ENCODE results near the gene ENHO.

ENHO gene

GRCh38 chr9:34479431-34479866 lies 43.3 kb downstream of the ENHO start:
- DNase-seq (ENCODE audit: low read depth, low spot score), result no peak

DNA sequence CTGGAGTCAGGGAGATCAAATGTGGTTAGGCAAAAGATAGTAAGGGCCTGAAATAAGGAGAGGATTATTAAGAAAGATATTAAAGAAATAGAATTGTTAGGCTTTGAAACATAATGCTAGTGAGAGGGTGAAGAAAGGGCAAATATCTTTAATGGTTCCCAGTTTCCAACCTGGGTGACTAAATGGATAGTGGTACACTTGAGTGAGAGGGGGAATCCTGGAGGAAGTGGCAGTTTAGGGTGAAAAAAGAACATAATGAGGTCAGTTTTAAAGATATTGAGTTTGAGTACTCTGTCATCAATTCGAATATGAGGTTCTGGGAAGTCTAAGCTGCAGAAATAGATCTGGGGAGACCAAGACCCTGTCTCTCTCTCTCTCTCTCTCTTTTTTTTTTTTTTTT lies 45.2 kb downstream of the ENHO start:
- DNase-seq (ENCODE audit: low read depth, low spot score), result no peak

GRCh38 chr9:34475097-34475496 lies 47.7 kb downstream of the ENHO start:
- no peak for DNase-seq (ENCODE audit: low read depth, low spot score)
